ENCODE data around the gene MYOM1. TPM values are rescaled to one million over a fixed set of nuclear protein-coding genes. Genes with fewer than 3 reads are reported as not detected.
A peak's percentile ranks its signal among the peaks of the same experiment; 100 is the strongest.
"Not testable (repeated sequence)": the region's sequence is repeated elsewhere in the genome, so short reads cannot be mapped to it uniquely, and the experiment has no call there.

The MYOM1 gene
- total RNA-seq, 1 donor from 2014 or later = 1.1 TPM

- no peak overlapping the region for H3K27ac Mint-ChIP-seq
- H3K4me1 Mint-ChIP-seq (ENCODE audit: low read depth) = peaks cover 10% of the 10 kb centered on the region
- no peaks in the 10 kb centered on the region for H3K27me3 Mint-ChIP-seq
Measured at GRCh38 chr18:3067722-3068121, 152.0 kb downstream of the MYOM1 start.

GRCh38 chr18:3067165-3067661 lies 152.6 kb downstream of the MYOM1 start:
- Mint-ChIP-seq H3K4me3 (ENCODE audit: low read depth) (no peak overlapping the region), H3K27ac (peak overlapping the region; percentile 29), H3K36me3 (ENCODE audit: insufficient read depth) (no peaks in the 10 kb centered on the region), H3K9me3 (ENCODE audit: low read depth) (no peaks in the 10 kb centered on the region), H3K4me1 (ENCODE audit: low read depth) (peaks cover 10% of the 10 kb centered on the region), H3K27me3 (no peaks in the 10 kb centered on the region)
- no peak for TF ChIP-seq CTCF (IDR thresholded peaks at IDR 0.05; ENCODE audit: unreplicated experiment)
- DNase-seq (ENCODE audit: low spot score, unreplicated experiment) = no peak

More at GRCh38 chr18:3067722-3068121, 152.0 kb downstream of the MYOM1 start:
- DNase-seq (ENCODE audit: low spot score, unreplicated experiment) = no peak
- Mint-ChIP-seq H3K9me3 (ENCODE audit: low read depth) (no peaks in the 10 kb centered on the region), H3K36me3 (ENCODE audit: insufficient read depth) (no peaks in the 10 kb centered on the region), H3K4me3 (ENCODE audit: low read depth) (no peak overlapping the region)
- TF ChIP-seq CTCF (IDR thresholded peaks at IDR 0.05; ENCODE audit: unreplicated experiment) = no peak

GRCh38 chr18:3066341-3067110 lies 153.2 kb downstream of the MYOM1 start:
- no peak overlapping the region for H3K4me3 Mint-ChIP-seq (ENCODE audit: low read depth)
- no peak for DNase-seq (ENCODE audit: low spot score, unreplicated experiment)

GRCh38 chr18:3063766-3064165 lies 156.0 kb downstream of the MYOM1 start:
- not testable (repeated sequence) for H3K27ac Mint-ChIP-seq; H3K36me3 Mint-ChIP-seq (ENCODE audit: insufficient read depth); H3K4me3 Mint-ChIP-seq (ENCODE audit: low read depth); H3K27me3 Mint-ChIP-seq; H3K9me3 Mint-ChIP-seq (ENCODE audit: low read depth); DNase-seq (ENCODE audit: low spot score, unreplicated experiment)
- H3K4me1 Mint-ChIP-seq (ENCODE audit: low read depth) = peaks cover 12% of the 10 kb centered on the region

More at GRCh38 chr18:3066341-3067110, 153.2 kb downstream of the MYOM1 start:
- Mint-ChIP-seq H3K27me3 (no peaks in the 10 kb centered on the region), H3K9me3 (ENCODE audit: low read depth) (no peaks in the 10 kb centered on the region), H3K4me1 (ENCODE audit: low read depth) (peaks cover 10% of the 10 kb centered on the region), H3K27ac (no peak overlapping the region), H3K36me3 (ENCODE audit: insufficient read depth) (no peaks in the 10 kb centered on the region)
- no peak for TF ChIP-seq CTCF (IDR thresholded peaks at IDR 0.05; ENCODE audit: unreplicated experiment)

- peak; percentile 73 for TF ChIP-seq CTCF (IDR thresholded peaks at IDR 0.05; ENCODE audit: unreplicated experiment)
- no peaks in the 10 kb centered on the region for H3K36me3 Mint-ChIP-seq (ENCODE audit: insufficient read depth)
- peaks cover 13% of the 10 kb centered on the region for H3K4me1 Mint-ChIP-seq (ENCODE audit: low read depth)
Measured at GRCh38 chr18:3062798-3063680, 156.7 kb downstream of the MYOM1 start.

More at GRCh38 chr18:3062798-3063680, 156.7 kb downstream of the MYOM1 start:
- no peak for DNase-seq (ENCODE audit: low spot score, unreplicated experiment)
- no peaks in the 10 kb centered on the region for H3K27me3 Mint-ChIP-seq
- H3K9me3 Mint-ChIP-seq (ENCODE audit: low read depth) = no peaks in the 10 kb centered on the region
- H3K4me3 Mint-ChIP-seq (ENCODE audit: low read depth) = no peak overlapping the region
- H3K27ac Mint-ChIP-seq = no peak overlapping the region

All from progenitor cell of endocrine pancreas (in vitro differentiated cells).